ENCODE measurements around the gene ARHGAP42. TPM values are rescaled to one million over a fixed set of nuclear protein-coding genes. Genes with fewer than 3 reads are reported as not detected.

ARHGAP42 gene
- total RNA-seq, 1 donor from 2014 or later, result 33.2 TPM

DNA sequence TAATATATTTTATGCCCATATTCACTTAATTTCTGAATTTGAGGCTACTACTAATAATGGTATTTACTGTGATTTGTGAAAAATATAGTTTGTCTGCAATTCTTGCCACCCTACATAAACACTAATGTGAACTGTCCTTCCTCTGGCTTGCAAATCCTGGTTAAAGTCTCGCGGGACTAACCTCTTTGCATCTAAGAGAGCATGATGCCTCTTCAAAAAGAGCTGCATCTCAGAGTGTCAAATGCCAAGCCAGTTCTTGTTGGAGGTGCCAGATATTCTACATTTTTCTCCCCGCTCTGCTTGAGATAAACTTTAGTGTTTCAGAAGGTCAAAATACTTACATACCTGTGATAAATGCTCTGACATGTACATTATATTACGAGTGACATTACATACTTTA lies 2.1 kb downstream of the ARHGAP42 start:
- Mint-ChIP-seq H3K4me1 (ENCODE audit: low read depth, unreplicated experiment) (peaks cover 20% of the 10 kb centered on the region), H3K27ac (ENCODE audit: unreplicated experiment) (no peak overlapping the region), H3K36me3 (ENCODE audit: low read depth, unreplicated experiment) (peaks cover 4% of the 10 kb centered on the region), H3K27me3 (ENCODE audit: low read depth, unreplicated experiment) (no peaks in the 10 kb centered on the region), H3K4me3 (ENCODE audit: unreplicated experiment) (peak overlapping the region; percentile 99), H3K9me3 (ENCODE audit: unreplicated experiment) (no peaks in the 10 kb centered on the region)
- H3K4me1 ChIP-seq (ENCODE audit: insufficient read depth, low read length), result peaks cover 14% of the 10 kb centered on the region
- H3K4me2 ChIP-seq (ENCODE audit: low read length), result peak overlapping the region; percentile 91
- no peak for FAIRE-seq
- no peaks in the 10 kb centered on the region for H3K9me3 ChIP-seq (ENCODE audit: insufficient read depth, low read depth, low read length)
- no peak for DNase-seq (ENCODE audit: low read depth)
- H3K79me2 ChIP-seq (ENCODE audit: insufficient read depth, low read length), result peaks cover 56% of the 10 kb centered on the region
- no peak overlapping the region for H3K27ac ChIP-seq (ENCODE audit: low read depth, low read length)
- TF ChIP-seq EZH2 (IDR thresholded peaks at IDR 0.05; ENCODE audit: insufficient read depth, low read length) (no peak), CTCF (IDR thresholded peaks at IDR 0.05; ENCODE audit: insufficient read depth, low read depth, low read length) (no peak)
- peak overlapping the region; percentile 55 for H3K9ac ChIP-seq (ENCODE audit: low read length)
- H3K4me3 ChIP-seq (ENCODE audit: insufficient read depth, low read depth, low read length), result peak overlapping the region; percentile 94
- H2AFZ ChIP-seq (ENCODE audit: low read depth, low read length), result no peak overlapping the region
- H4K20me1 ChIP-seq (ENCODE audit: insufficient read depth, low read length), result peaks cover 20% of the 10 kb centered on the region
- H3K27me3 ChIP-seq (ENCODE audit: insufficient read depth, low read length), result no peaks in the 10 kb centered on the region
- H3K36me3 ChIP-seq (ENCODE audit: insufficient read depth, low read length), result peaks cover 3% of the 10 kb centered on the region

GRCh38 chr11:100691896-100692653 lies 5.0 kb downstream of the ARHGAP42 start:
- TF ChIP-seq CTCF (IDR thresholded peaks at IDR 0.05; ENCODE audit: insufficient read depth, low read depth, low read length) (no peak), EZH2 (IDR thresholded peaks at IDR 0.05; ENCODE audit: insufficient read depth, low read length) (no peak)
- peaks cover 4% of the 10 kb centered on the region for H3K4me1 ChIP-seq (ENCODE audit: insufficient read depth, low read length)
- Mint-ChIP-seq H3K36me3 (ENCODE audit: low read depth, unreplicated experiment) (peaks cover 8% of the 10 kb centered on the region), H3K27ac (ENCODE audit: unreplicated experiment) (no peak overlapping the region), H3K4me1 (ENCODE audit: low read depth, unreplicated experiment) (peaks cover 12% of the 10 kb centered on the region), H3K9me3 (ENCODE audit: unreplicated experiment) (no peaks in the 10 kb centered on the region), H3K27me3 (ENCODE audit: low read depth, unreplicated experiment) (no peaks in the 10 kb centered on the region), H3K4me3 (ENCODE audit: unreplicated experiment) (no peak overlapping the region)
- H3K4me3 ChIP-seq (ENCODE audit: insufficient read depth, low read depth, low read length), result no peak overlapping the region
- H3K9ac ChIP-seq (ENCODE audit: low read length), result no peak overlapping the region
- peaks cover 3% of the 10 kb centered on the region for H3K36me3 ChIP-seq (ENCODE audit: insufficient read depth, low read length)
- H3K27ac ChIP-seq (ENCODE audit: low read depth, low read length), result no peak overlapping the region
- DNase-seq (ENCODE audit: low read depth) (no peak), FAIRE-seq (no peak)
- H3K4me2 ChIP-seq (ENCODE audit: low read length), result no peak overlapping the region
- no peaks in the 10 kb centered on the region for H3K9me3 ChIP-seq (ENCODE audit: insufficient read depth, low read depth, low read length)
- no peaks in the 10 kb centered on the region for H3K27me3 ChIP-seq (ENCODE audit: insufficient read depth, low read length)
- H3K79me2 ChIP-seq (ENCODE audit: insufficient read depth, low read length), result peaks cover 77% of the 10 kb centered on the region
- peaks cover 23% of the 10 kb centered on the region for H4K20me1 ChIP-seq (ENCODE audit: insufficient read depth, low read length)
- H2AFZ ChIP-seq (ENCODE audit: low read depth, low read length), result no peak overlapping the region

- H4K20me1 ChIP-seq (ENCODE audit: insufficient read depth, low read length), result peaks cover 26% of the 10 kb centered on the region
- peaks cover 4% of the 10 kb centered on the region for H3K4me1 Mint-ChIP-seq (ENCODE audit: low read depth, unreplicated experiment)
- no peaks in the 10 kb centered on the region for H3K9me3 Mint-ChIP-seq (ENCODE audit: unreplicated experiment)
- H3K27ac ChIP-seq (ENCODE audit: low read depth, low read length), result no peak overlapping the region
- peaks cover 76% of the 10 kb centered on the region for H3K79me2 ChIP-seq (ENCODE audit: insufficient read depth, low read length)
- H3K4me1 ChIP-seq (ENCODE audit: insufficient read depth, low read length), result no peaks in the 10 kb centered on the region
- no peak overlapping the region for H2AFZ ChIP-seq (ENCODE audit: low read depth, low read length)
- DNase-seq (ENCODE audit: low read depth) (no peak), FAIRE-seq (no peak)
- no peak overlapping the region for H3K9ac ChIP-seq (ENCODE audit: low read length)
- H3K4me2 ChIP-seq (ENCODE audit: low read length), result no peak overlapping the region
- H3K4me3 ChIP-seq (ENCODE audit: insufficient read depth, low read depth, low read length), result no peak overlapping the region
- H3K9me3 ChIP-seq (ENCODE audit: insufficient read depth, low read depth, low read length), result no peaks in the 10 kb centered on the region
- H3K4me3 Mint-ChIP-seq (ENCODE audit: unreplicated experiment), result no peak overlapping the region
- no peaks in the 10 kb centered on the region for H3K27me3 Mint-ChIP-seq (ENCODE audit: low read depth, unreplicated experiment)
- TF ChIP-seq CTCF (IDR thresholded peaks at IDR 0.05; ENCODE audit: insufficient read depth, low read depth, low read length) (no peak), EZH2 (IDR thresholded peaks at IDR 0.05; ENCODE audit: insufficient read depth, low read length) (no peak)
- H3K27ac Mint-ChIP-seq (ENCODE audit: unreplicated experiment), result no peak overlapping the region
- no peaks in the 10 kb centered on the region for H3K27me3 ChIP-seq (ENCODE audit: insufficient read depth, low read length)
- peaks cover 11% of the 10 kb centered on the region for H3K36me3 Mint-ChIP-seq (ENCODE audit: low read depth, unreplicated experiment)
- H3K36me3 ChIP-seq (ENCODE audit: insufficient read depth, low read length), result peaks cover 3% of the 10 kb centered on the region
Measured at GRCh38 chr11:100695911-100696310, 8.8 kb downstream of the ARHGAP42 start.
